ENCODE measurements around the gene PLBD2. TPM values are rescaled to one million over a fixed set of nuclear protein-coding genes. Genes with fewer than 3 reads are reported as not detected.

Gene PLBD2
- total and polyA plus RNA-seq, 2 donors from 2014 or later, result 12.1 to 37.9 TPM

DNA sequence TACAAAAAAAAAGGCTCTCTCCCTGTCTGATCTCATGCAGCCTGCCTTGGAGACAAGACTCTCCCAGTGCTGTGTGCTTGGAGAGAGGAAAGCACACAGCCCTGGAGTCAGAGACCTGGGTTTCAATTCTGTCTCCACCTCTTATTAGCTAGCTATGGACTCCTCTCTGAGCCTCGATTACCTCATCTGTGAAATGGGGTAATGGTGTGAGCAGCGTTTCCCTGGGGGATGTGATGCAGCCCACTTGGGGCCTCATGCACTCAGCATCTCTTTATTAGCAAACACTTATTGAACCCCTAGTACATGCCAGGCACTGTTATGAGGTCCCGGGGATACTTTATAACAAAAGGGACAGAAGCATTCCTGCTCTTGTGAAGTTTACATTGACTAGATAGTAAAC lies 32.8 kb downstream of the PLBD2 start:
- Histone ChIP-seq H3K9ac (ENCODE audit: low read length in 3 of 3) (no peak overlapping the region), H3K4me3 (ENCODE audit: low read length in 3 of 3) (no peak overlapping the region), H3K36me3 (ENCODE audit: control insufficient read depth in 2 of 3, insufficient read depth in 3 of 3, low read length in 3 of 3) (peaks cover 0 to 2% (median 0%) of the 10 kb centered on the region in 3 donors), H3K27ac (ENCODE audit: low read depth in 2 of 2, low read length in 2 of 2) (no peak overlapping the region), H3K4me1 (ENCODE audit: control insufficient read depth in 2 of 3, insufficient read depth in 2 of 3, low read depth in 1 of 3, low read length in 3 of 3) (no peaks in the 10 kb centered on the region), H3K9me3 (ENCODE audit: control insufficient read depth in 2 of 3, insufficient read depth in 1 of 3, low read length in 3 of 3) (no peaks in the 10 kb centered on the region), H3K27me3 (ENCODE audit: control insufficient read depth, insufficient read depth, low read length) (no peaks in the 10 kb centered on the region)
- FAIRE-seq (no peak), DNase-seq (no peak)
- TF ChIP-seq, protein P1, sequence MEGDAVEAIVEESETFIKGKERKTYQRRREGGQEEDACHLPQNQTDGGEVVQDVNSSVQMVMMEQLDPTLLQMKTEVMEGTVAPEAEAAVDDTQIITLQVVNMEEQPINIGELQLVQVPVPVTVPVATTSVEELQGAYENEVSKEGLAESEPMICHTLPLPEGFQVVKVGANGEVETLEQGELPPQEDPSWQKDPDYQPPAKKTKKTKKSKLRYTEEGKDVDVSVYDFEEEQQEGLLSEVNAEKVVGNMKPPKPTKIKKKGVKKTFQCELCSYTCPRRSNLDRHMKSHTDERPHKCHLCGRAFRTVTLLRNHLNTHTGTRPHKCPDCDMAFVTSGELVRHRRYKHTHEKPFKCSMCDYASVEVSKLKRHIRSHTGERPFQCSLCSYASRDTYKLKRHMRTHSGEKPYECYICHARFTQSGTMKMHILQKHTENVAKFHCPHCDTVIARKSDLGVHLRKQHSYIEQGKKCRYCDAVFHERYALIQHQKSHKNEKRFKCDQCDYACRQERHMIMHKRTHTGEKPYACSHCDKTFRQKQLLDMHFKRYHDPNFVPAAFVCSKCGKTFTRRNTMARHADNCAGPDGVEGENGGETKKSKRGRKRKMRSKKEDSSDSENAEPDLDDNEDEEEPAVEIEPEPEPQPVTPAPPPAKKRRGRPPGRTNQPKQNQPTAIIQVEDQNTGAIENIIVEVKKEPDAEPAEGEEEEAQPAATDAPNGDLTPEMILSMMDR (IDR thresholded peaks at IDR 0.05; ENCODE audit: borderline replicate concordance, extremely low read depth, insufficient read depth), result no peak
- intact Hi-C loops (cut with DNase I), result no loop called here

- Histone ChIP-seq H3K36me3 (ENCODE audit: control insufficient read depth in 2 of 3, insufficient read depth in 3 of 3, low read length in 3 of 3) (peaks cover 0 to 2% (median 0%) of the 10 kb centered on the region in 3 donors), H3K9me3 (ENCODE audit: control insufficient read depth in 2 of 3, insufficient read depth in 1 of 3, low read length in 3 of 3) (no peaks in the 10 kb centered on the region), H3K4me3 (ENCODE audit: low read length in 3 of 3) (no peak overlapping the region), H3K27ac (ENCODE audit: low read depth in 2 of 2, low read length in 2 of 2) (no peak overlapping the region), H3K4me1 (ENCODE audit: control insufficient read depth in 2 of 3, insufficient read depth in 2 of 3, low read depth in 1 of 3, low read length in 3 of 3) (no peaks in the 10 kb centered on the region), H3K9ac (ENCODE audit: low read length in 3 of 3) (no peak overlapping the region), H3K27me3 (ENCODE audit: control insufficient read depth, insufficient read depth, low read length) (no peaks in the 10 kb centered on the region)
- no peak for DNase-seq
- intact Hi-C loops (cut with DNase I), result no loop called here
- no peak for FAIRE-seq
- TF ChIP-seq, protein P1 (IDR thresholded peaks at IDR 0.05; ENCODE audit: borderline replicate concordance, extremely low read depth, insufficient read depth), result no peak
Measured at GRCh38 chr12:113391650-113392337, 33.4 kb downstream of the PLBD2 start.

- Histone ChIP-seq H3K27ac (ENCODE audit: low read depth in 2 of 2, low read length in 2 of 2) (no peak overlapping the region), H3K36me3 (ENCODE audit: control insufficient read depth in 2 of 3, insufficient read depth in 3 of 3, low read length in 3 of 3) (peaks cover 0 to 2% (median 0%) of the 10 kb centered on the region in 3 donors), H3K9me3 (ENCODE audit: control insufficient read depth in 2 of 3, insufficient read depth in 1 of 3, low read length in 3 of 3) (no peaks in the 10 kb centered on the region), H3K4me1 (ENCODE audit: control insufficient read depth in 2 of 3, insufficient read depth in 2 of 3, low read depth in 1 of 3, low read length in 3 of 3) (no peaks in the 10 kb centered on the region), H3K9ac (ENCODE audit: low read length in 3 of 3) (no peak overlapping the region), H3K4me3 (ENCODE audit: low read length in 3 of 3) (no peak overlapping the region), H3K27me3 (ENCODE audit: control insufficient read depth, insufficient read depth, low read length) (no peaks in the 10 kb centered on the region)
- intact Hi-C loops (cut with DNase I), result no loop called here
- TF ChIP-seq, protein P1 (IDR thresholded peaks at IDR 0.05; ENCODE audit: borderline replicate concordance, extremely low read depth, insufficient read depth), result no peak
- FAIRE-seq (no peak), DNase-seq (no peak)
Measured at GRCh38 chr12:113392520-113392919, 34.1 kb downstream of the PLBD2 start.
